Suprapubic skin (tissue), 4 donors: ENCODE results near the gene MANEAL. TPM values are rescaled to one million over a fixed set of nuclear protein-coding genes. Genes with fewer than 3 reads are reported as not detected.

Experiments used
- DNase-seq, 2 donors: peaks; one replicate each; pipeline ENCODE4 v3.0.0-alpha.2; 2019; ENCODE audit warnings: low spot score in 2 of 2
- H3K27ac ChIP-seq: fragments of 200-600 bp; sonication (generic); one replicate; pipeline ENCODE4 v1.5.1; 2019
- H3K27me3 ChIP-seq: fragments of 200-600 bp; sonication (generic); one replicate; pipeline ENCODE4 v1.5.1; 2019
- H3K36me3 ChIP-seq: fragments of 200-600 bp; sonication (generic); one replicate; pipeline ENCODE4 v1.5.1; 2019
- H3K4me1 ChIP-seq: fragments of 200-600 bp; sonication (generic); one replicate; pipeline ENCODE4 v1.5.1; 2019
- H3K4me3 ChIP-seq: fragments of 200-600 bp; sonication (generic); one replicate; pipeline ENCODE4 v1.5.1; 2019; ENCODE audit warnings: mild to moderate bottlenecking
- H3K9me3 ChIP-seq: fragments of 200-600 bp; sonication (generic); one replicate; pipeline ENCODE4 v1.5.1; 2019
- CTCF ChIP-seq, 2 donors: fragments of 200-600 bp in 1 of 2; fragments of 450-650 bp in 1 of 2; sonication (generic) in 1 of 2; IDR thresholded peaks; one replicate each; pipeline ENCODE4 v1.5.1; 2016 to 2019; ENCODE audit warnings: antibody characterized with exemption in 2 of 2, mild to moderate bottlenecking in 1 of 2, moderate library complexity in 1 of 2
- EP300 ChIP-seq: sonication (generic); formaldehyde crosslinking; IDR thresholded peaks from one replicate; pipeline ENCODE4 v1.6.1; 2017; ENCODE audit warnings: antibody characterized with exemption
- POLR2A ChIP-seq, 2 donors: fragments of 450-650 bp; IDR thresholded peaks; one replicate each; pipeline ENCODE4 v1.6.1; 2017; ENCODE audit warnings: antibody characterized with exemption in 2 of 2, mild to moderate bottlenecking in 2 of 2, moderate library complexity in 2 of 2
- POLR2AphosphoS5 ChIP-seq, 3 donors: sonication (generic); formaldehyde crosslinking; IDR thresholded peaks; one replicate each; pipeline ENCODE4 v1.6.1; 2017; ENCODE audit warnings: antibody characterized with exemption in 3 of 3
- WGBS: methylation state at CpG from one replicate; pipeline ENCODE4 v1.1.5; 2018; 5-methylcytosine and 5-hydroxymethylcytosine counted together
- total RNA-seq, 4 donors: library from RNA; depleted of rRNA; stranded (reverse); fragments of >200 nt; gene quantifications; one replicate each; pipeline ENCODE4 v1.1.0, GENCODE V29; 2016

The MANEAL gene
- total RNA-seq, 4 donors from 2014 or later: 6.7 to 9.2 (median 7.5) TPM

GRCh38 chr1:37841652-37842051, 48.0 kb downstream of the MANEAL start:
- Histone ChIP-seq H3K27ac (no peak overlapping the region), H3K9me3 (no peaks in the 10 kb centered on the region), H3K36me3 (peaks cover 40% of the 10 kb centered on the region), H3K27me3 (no peaks in the 10 kb centered on the region), H3K4me1 (no peaks in the 10 kb centered on the region), H3K4me3 (no peak overlapping the region)
- 94% methylated on average over 3 of the region's 3 CpGs for WGBS
- TF ChIP-seq POLR2A (IDR thresholded peaks at IDR 0.05): no peak
- no peak for TF ChIP-seq POLR2AphosphoS5 (IDR thresholded peaks at IDR 0.05)
- TF ChIP-seq CTCF (IDR thresholded peaks at IDR 0.05): no peak
- no peak for TF ChIP-seq EP300
- no peak for DNase-seq

- no peaks in the 10 kb centered on the region for H3K27me3 ChIP-seq
- H3K36me3 ChIP-seq: peaks cover 13% of the 10 kb centered on the region
- H3K4me1 ChIP-seq: peaks cover under 1% of the 10 kb centered on the region
- no peak overlapping the region for H3K4me3 ChIP-seq
- no peak overlapping the region for H3K27ac ChIP-seq
- no peaks in the 10 kb centered on the region for H3K9me3 ChIP-seq
- DNase-seq: no peak
- TF ChIP-seq CTCF (IDR thresholded peaks at IDR 0.05): no peak
- TF ChIP-seq POLR2A (IDR thresholded peaks at IDR 0.05): no peak
- TF ChIP-seq POLR2AphosphoS5 (IDR thresholded peaks at IDR 0.05): no peak
These were observed 50.9 kb downstream of the MANEAL start for GRCh38 chr1:37844536-37844935.

GRCh38 chr1:37845049-37845646, 51.5 kb downstream of the MANEAL start:
- Histone ChIP-seq H3K4me3 (no peak overlapping the region), H3K27me3 (no peaks in the 10 kb centered on the region), H3K4me1 (peaks cover 5% of the 10 kb centered on the region), H3K27ac (no peak overlapping the region), H3K36me3 (peaks cover 8% of the 10 kb centered on the region), H3K9me3 (no peaks in the 10 kb centered on the region)
- WGBS: 91% methylated on average over 5 of the region's 5 CpGs
- no peak for DNase-seq
- no peak for TF ChIP-seq CTCF (IDR thresholded peaks at IDR 0.05)

GRCh38 chr1:37845786-37846185, 52.1 kb downstream of the MANEAL start:
- TF ChIP-seq CTCF (IDR thresholded peaks at IDR 0.05) (no peak), POLR2AphosphoS5 (IDR thresholded peaks at IDR 0.05) (no peak), EP300 (no peak), POLR2A (IDR thresholded peaks at IDR 0.05) (no peak)
- H3K9me3 ChIP-seq: no peaks in the 10 kb centered on the region
- H3K4me1 ChIP-seq: peaks cover 11% of the 10 kb centered on the region
- no peak overlapping the region for H3K4me3 ChIP-seq
- DNase-seq: no peak
- WGBS: 76% methylated on average over 3 of the region's 3 CpGs
- H3K27ac ChIP-seq: no peak overlapping the region
- H3K27me3 ChIP-seq: no peaks in the 10 kb centered on the region
- peaks cover 6% of the 10 kb centered on the region for H3K36me3 ChIP-seq

- Histone ChIP-seq H3K4me3 (no peak overlapping the region), H3K27ac (no peak overlapping the region), H3K9me3 (no peaks in the 10 kb centered on the region), H3K36me3 (no peaks in the 10 kb centered on the region), H3K4me1 (peaks cover 21% of the 10 kb centered on the region), H3K27me3 (no peaks in the 10 kb centered on the region)
- TF ChIP-seq CTCF (IDR thresholded peaks at IDR 0.05) (no peak), EP300 (no peak), POLR2AphosphoS5 (IDR thresholded peaks at IDR 0.05) (no peak)
- 88% methylated on average over 4 of the region's 4 CpGs for WGBS
- DNase-seq: no peak
These were observed 53.1 kb downstream of the MANEAL start for GRCh38 chr1:37846647-37847339.
